CD4-positive, alpha-beta T cell treated with Interleukin-4 for 4 hours (primary cell): ENCODE results near the gene BPIFB6.

ENCODE experiments used
- DNase-seq: peaks from one replicate; pipeline ENCODE4 v3.0.0-alpha.2; 2020

The BPIFB6 gene

GRCh38 chr20:33093582-33093981 lies 62.1 kb downstream of the BPIFB6 start:
- DNase-seq = no peak
